Activated effector memory CD4-positive, alpha-beta T cell treated with anti-CD3 and anti-CD28 coated beads, Interleukin-2, amount 50 U/mL, for 16 hours (primary cell): Measurements from ENCODE around the gene ZNF597.
"Not testable (repeated sequence)": the region's sequence is repeated elsewhere in the genome, so short reads cannot be mapped to it uniquely, and the experiment has no call there.

ENCODE experiments used
- DNase-seq: peaks from one replicate; pipeline ENCODE4 v3.0.0-alpha.2; 2020

Gene ZNF597

GRCh38 chr16:3474870-3475269, 31.6 kb upstream of the ZNF597 start:
- not testable (repeated sequence) for DNase-seq

- no peak for DNase-seq
Measured at GRCh38 chr16:3474136-3474779, 31.0 kb upstream of the ZNF597 start.

GRCh38 chr16:3473596-3473943, 30.3 kb upstream of the ZNF597 start:
- DNase-seq = not testable (repeated sequence)

- DNase-seq = no peak
Measured at GRCh38 chr16:3472878-3473595, 29.7 kb upstream of the ZNF597 start.

- DNase-seq = no peak
Measured at GRCh38 chr16:3471518-3472176, 28.3 kb upstream of the ZNF597 start.

- no peak for DNase-seq
Measured at GRCh38 chr16:3470723-3471122, 27.4 kb upstream of the ZNF597 start.

- DNase-seq = no peak
Measured at GRCh38 chr16:3469736-3470135, 26.4 kb upstream of the ZNF597 start.

- no peak for DNase-seq
Measured at GRCh38 chr16:3468501-3468900, 25.2 kb upstream of the ZNF597 start.

- no peak for DNase-seq
Measured at GRCh38 chr16:3467921-3468320, 24.6 kb upstream of the ZNF597 start.

- no peak for DNase-seq
Measured at GRCh38 chr16:3467182-3467581, 23.9 kb upstream of the ZNF597 start.

- DNase-seq = no peak
Measured at GRCh38 chr16:3465911-3466584, 22.7 kb upstream of the ZNF597 start.

GRCh38 chr16:3465301-3465700, 22.0 kb upstream of the ZNF597 start:
- DNase-seq = no peak

GRCh38 chr16:3461151-3461550, 17.8 kb upstream of the ZNF597 start:
- DNase-seq = peak; percentile 62

GRCh38 chr16:3460585-3460984, 17.3 kb upstream of the ZNF597 start:
- peak; percentile 46 for DNase-seq

- DNase-seq = peak; percentile 22
Measured at GRCh38 chr16:3460121-3460520, 16.8 kb upstream of the ZNF597 start.

GRCh38 chr16:3459401-3460090, 16.2 kb upstream of the ZNF597 start:
- peak; percentile 58 for DNase-seq

- peak; percentile 61 for DNase-seq
Measured at GRCh38 chr16:3458852-3459361, 15.6 kb upstream of the ZNF597 start.

- DNase-seq = peak; percentile 69
Measured at GRCh38 chr16:3458278-3458851, 15.1 kb upstream of the ZNF597 start.

- peak; percentile 96 for DNase-seq
Measured at GRCh38 chr16:3457434-3458252, 14.3 kb upstream of the ZNF597 start.

- DNase-seq = no peak
Measured at GRCh38 chr16:3454631-3455147, 11.4 kb upstream of the ZNF597 start.

GRCh38 chr16:3454093-3454492, 10.8 kb upstream of the ZNF597 start:
- DNase-seq = no peak
